Amniotic stem cell (primary cell): ENCODE results near the gene GIPC2.
"Not testable (repeated sequence)": the region's sequence is repeated elsewhere in the genome, so short reads cannot be mapped to it uniquely, and the experiment has no call there.

Source experiments
- DNase-seq: peaks from one replicate; lab custom pipeline; 2025; lab: John Stamatoyannopoulos, UW

GIPC2 gene, protein sequence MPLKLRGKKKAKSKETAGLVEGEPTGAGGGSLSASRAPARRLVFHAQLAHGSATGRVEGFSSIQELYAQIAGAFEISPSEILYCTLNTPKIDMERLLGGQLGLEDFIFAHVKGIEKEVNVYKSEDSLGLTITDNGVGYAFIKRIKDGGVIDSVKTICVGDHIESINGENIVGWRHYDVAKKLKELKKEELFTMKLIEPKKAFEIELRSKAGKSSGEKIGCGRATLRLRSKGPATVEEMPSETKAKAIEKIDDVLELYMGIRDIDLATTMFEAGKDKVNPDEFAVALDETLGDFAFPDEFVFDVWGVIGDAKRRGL

DNA sequence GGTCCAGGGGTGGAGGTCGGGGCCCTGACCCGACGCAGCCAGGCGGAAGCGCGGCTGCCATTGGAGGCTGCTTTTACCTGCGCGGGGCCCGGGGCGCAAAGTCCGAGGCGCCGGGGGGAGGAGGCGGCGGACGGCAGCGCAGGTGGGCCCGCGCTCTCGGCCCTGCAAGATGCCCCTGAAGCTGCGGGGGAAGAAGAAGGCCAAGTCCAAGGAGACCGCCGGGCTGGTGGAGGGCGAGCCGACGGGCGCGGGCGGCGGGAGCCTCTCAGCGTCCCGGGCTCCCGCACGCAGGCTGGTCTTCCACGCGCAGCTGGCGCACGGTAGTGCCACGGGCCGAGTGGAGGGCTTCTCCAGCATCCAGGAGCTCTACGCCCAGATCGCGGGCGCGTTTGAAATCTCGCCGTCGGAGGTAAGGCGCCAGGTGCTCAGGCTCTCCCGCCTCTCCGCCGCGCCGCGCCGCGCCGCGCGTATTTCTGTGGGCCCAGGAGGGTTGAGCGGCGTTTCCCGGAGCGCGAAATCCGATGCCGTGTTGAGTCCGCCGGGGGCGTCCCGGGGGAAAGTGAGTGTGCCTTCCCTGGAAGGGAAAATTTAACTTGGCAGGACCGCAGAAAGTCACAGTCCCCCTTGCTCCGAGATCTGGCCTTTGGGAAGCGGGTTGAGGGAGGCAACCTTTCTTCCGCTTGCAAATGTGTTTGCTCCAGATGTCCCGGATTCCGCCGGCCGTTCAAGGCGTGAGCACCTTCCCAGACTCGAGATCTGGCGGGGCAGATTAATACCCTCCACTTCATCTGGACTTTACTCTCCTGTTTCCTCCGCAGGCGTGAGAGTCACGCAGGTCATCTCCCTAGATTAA lies at the start of gene GIPC2:
Gene GIPC2, plus strand, starts transcription at position 41 of the 853 bp plus-strand sequence. Its CDS starts 129 bp downstream, at position 170.
- no peak for DNase-seq

- DNase-seq: no peak
Observed at GRCh38 chr1:77996734-77997133, 49.0 kb upstream of the GIPC2 start.

- not testable (repeated sequence) for DNase-seq
Observed at GRCh38 chr1:78000536-78000935, 45.2 kb upstream of the GIPC2 start.

GRCh38 chr1:78003070-78003746 lies 42.6 kb upstream of the GIPC2 start:
- DNase-seq: no peak

DNA sequence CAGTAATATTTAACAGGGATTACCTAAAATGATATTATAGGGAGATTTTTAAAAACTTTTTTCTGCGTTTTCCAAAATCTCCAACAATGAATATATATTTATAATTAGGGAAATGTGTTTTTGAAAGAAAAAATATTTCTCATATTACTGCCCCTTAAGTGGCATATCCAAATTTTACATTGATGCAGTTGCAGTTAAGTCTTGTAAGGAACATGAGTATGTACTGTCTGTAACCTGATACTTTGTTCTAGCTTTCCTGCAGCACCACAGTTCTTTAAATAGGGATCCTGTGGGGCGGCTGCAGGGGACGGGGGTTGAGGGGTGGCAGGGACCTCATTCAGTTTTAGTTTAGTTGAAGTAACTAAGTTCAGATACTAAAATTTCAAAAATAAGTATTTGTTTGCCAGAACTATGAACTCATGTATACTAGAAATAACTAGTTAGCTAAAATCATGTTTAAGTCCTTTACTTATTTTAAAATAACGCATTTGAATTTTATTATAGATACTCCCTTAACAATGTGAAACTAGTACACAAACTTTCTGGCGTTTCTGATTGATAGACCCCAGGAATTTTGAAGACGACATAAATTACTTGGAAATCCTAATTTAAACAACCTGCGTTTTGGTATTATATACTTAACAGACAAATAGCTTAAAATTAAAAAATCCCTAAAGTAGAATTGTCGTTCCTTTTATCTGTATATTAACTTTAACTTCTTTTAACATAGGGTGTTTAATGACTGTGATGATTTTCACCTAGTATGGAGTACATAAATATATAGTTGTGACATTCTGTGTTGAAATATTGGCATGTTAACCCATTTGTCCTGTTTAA lies 41.7 kb upstream of the GIPC2 start:
- peak; percentile 34 for DNase-seq

- DNase-seq: peak; percentile 91
Observed at GRCh38 chr1:78004719-78005447, 40.9 kb upstream of the GIPC2 start, which contains the start of gene DNAJB4. Gene DNAJB4, plus strand, starts transcription at chr1:78004939. Its CDS starts 172 bp downstream, at chr1:78005111.

- no peak for DNase-seq
Observed at GRCh38 chr1:78005448-78005722, 40.4 kb upstream of the GIPC2 start.

- DNase-seq: peak; percentile 90
Observed at GRCh38 chr1:78005755-78006154, 40.0 kb upstream of the GIPC2 start.

GRCh38 chr1:78006521-78006920 lies 39.2 kb upstream of the GIPC2 start:
- DNase-seq: no peak

GRCh38 chr1:78007677-78008341 lies 38.0 kb upstream of the GIPC2 start:
- DNase-seq: no peak

DNA sequence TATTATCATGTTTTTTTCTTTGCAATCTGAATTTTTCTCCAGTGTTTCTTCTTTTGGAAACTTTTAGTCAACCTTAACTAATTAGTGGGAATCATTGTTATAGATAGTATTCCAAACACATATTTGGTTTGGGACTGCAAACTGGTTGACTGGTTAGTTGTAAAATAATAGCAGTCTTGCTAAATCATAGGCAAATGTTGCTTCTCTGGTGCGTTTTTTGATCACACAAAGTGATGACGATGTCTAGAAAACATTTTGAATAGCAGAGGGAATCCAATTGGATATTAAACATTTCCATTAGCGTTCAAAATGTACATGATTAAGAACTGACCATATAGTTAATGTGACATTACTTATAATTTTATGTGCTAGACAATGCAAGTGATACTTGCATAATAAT lies 36.5 kb upstream of the GIPC2 start:
- no peak for DNase-seq

- no peak for DNase-seq
Observed at GRCh38 chr1:78009836-78010235, 35.9 kb upstream of the GIPC2 start.

DNA sequence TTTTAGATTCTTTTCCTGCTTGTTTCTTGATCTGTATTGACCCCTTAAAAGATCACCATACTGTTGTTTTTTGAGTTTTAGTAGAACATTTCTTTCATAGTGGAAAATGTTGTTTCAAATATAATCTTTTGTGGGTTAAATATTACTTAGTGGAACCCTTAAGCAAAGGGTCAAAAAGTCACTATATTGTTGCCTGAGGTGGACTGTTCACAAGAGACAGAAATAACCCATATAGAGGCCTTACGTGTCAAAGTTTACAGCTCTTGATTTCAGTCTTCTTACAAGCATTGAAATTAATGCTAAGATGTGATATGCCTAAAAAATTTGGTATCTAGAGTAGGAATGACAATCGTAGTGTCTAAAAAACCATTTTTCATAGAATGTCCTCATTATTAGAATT lies 34.7 kb upstream of the GIPC2 start:
- DNase-seq: no peak

GRCh38 chr1:78015148-78015547 lies 30.6 kb upstream of the GIPC2 start:
- no peak for DNase-seq

DNA sequence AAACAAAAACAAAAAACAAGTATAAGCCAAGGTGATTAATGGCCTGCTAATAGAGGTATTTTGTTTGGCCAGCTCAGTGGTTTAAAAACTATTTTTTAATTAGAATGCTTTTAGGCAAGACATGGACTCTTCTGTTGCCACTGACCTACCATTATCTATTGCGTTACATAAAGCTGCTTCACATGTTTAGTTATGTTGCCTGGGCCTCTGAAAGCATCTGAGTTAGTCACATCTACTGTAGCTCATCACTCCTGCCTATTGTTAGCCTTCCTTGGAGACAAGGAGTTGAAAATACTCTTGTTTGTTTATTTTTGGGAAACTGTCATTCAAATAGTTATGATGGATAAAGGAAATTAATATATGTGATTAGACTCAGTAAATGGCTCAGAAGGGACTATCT lies 26.7 kb upstream of the GIPC2 start:
- DNase-seq: no peak

GRCh38 chr1:78021134-78021533 lies 24.6 kb upstream of the GIPC2 start:
- DNase-seq: not testable (repeated sequence)

DNA sequence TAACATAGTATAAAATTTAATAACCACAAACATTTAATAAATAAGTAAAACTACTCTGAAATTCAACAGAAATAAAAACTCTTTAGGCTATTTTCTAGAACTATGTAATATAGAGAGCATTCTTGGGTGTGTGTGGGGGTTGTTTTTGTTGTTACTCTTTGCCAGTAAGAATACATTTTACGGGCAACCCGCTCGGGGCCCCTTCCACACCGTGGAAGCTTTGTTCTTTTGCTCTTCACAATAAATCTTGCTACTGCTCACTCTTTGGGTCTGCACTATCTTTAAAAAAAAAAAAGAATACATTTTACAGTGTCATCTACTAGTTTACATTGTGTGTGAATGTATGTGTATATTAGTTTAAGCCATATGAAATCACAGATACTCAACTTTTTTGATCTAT lies 16.0 kb upstream of the GIPC2 start:
- no peak for DNase-seq

- DNase-seq: no peak
Observed at GRCh38 chr1:78032996-78033796, 12.6 kb upstream of the GIPC2 start.

- DNase-seq: no peak
Observed at GRCh38 chr1:78033797-78034172, 12.0 kb upstream of the GIPC2 start.

- no peak for DNase-seq
Observed at GRCh38 chr1:78035121-78035520, 10.6 kb upstream of the GIPC2 start.
